Lung (tissue), 12 donors: ENCODE measurements around the gene ZBTB49. TPM values are rescaled to one million over a fixed set of nuclear protein-coding genes. Genes with fewer than 3 reads are reported as not detected.

Experiments
- ATAC-seq: fragments of 200-7000 bp; cut with Tn5 transposase; one replicate; pipeline ENCODE4 v1.9.1; 2020; ENCODE audit warnings: moderate number of reproducible peaks; ENCODE audit not compliant: insufficient read depth, low FRiP score
- DNase-seq, 3 donors: peaks; one replicate each; pipeline ENCODE4 v3.0.0-alpha.2; 2013 to 2017
- H3K27ac ChIP-seq, 2 donors: one replicate each; pipeline ENCODE4 v1.5.1; 2013; ENCODE audit warnings: mild to moderate bottlenecking in 2 of 2, moderate library complexity in 2 of 2, control low read depth in 1 of 2, inconsistent platforms in 1 of 2, low read depth in 1 of 2, low read length in 1 of 2
- H3K27me3 ChIP-seq, 3 donors: one replicate each; pipeline ENCODE4 v1.5.1; 2013; ENCODE audit warnings: low read length in 2 of 3; ENCODE audit not compliant: control insufficient read depth in 3 of 3, insufficient read depth in 3 of 3
- H3K36me3 ChIP-seq, 4 donors: one replicate each; pipeline ENCODE4 v1.5.1; 2013; ENCODE audit warnings: low read length in 4 of 4, mild to moderate bottlenecking in 1 of 4, moderate library complexity in 1 of 4; ENCODE audit not compliant: control insufficient read depth in 4 of 4, insufficient read depth in 4 of 4
- H3K4me1 ChIP-seq, 5 donors: one replicate each; pipeline ENCODE4 v1.5.1; 2013; ENCODE audit warnings: low read length in 5 of 5, mild to moderate bottlenecking in 2 of 5, moderate library complexity in 1 of 5; ENCODE audit not compliant: control insufficient read depth in 5 of 5, insufficient read depth in 5 of 5
- H3K4me3 ChIP-seq: one replicate; pipeline ENCODE4 v1.5.1; 2013; ENCODE audit warnings: mild to moderate bottlenecking, control low read depth, moderate library complexity
- H3K9ac ChIP-seq, 2 donors: one replicate each; pipeline ENCODE4 v1.5.1; 2013; ENCODE audit warnings: low read length in 2 of 2, control low read depth in 1 of 2; ENCODE audit not compliant: insufficient read depth in 1 of 2
- H3K9me3 ChIP-seq, 4 donors: one replicate each; pipeline ENCODE4 v1.5.1; 2013; ENCODE audit warnings: low read length in 3 of 4, mild to moderate bottlenecking in 1 of 4, moderate library complexity in 1 of 4; ENCODE audit not compliant: control insufficient read depth in 4 of 4, insufficient read depth in 3 of 4
- WGBS, 2 donors: extraction: QIAGEN DNeasy Blood & Tissue Kit; methylation state at CpG; one replicate each; pipeline ENCODE4 v1.1.7; 2013; 5-methylcytosine and 5-hydroxymethylcytosine counted together
- polyA plus RNA-seq, 2 donors: library from polyadenylated mRNA; stranded (reverse); fragments of 200-250 nt; gene quantifications; one replicate each; pipeline ENCODE4 v1.2.1, GENCODE V29; 2013
- total RNA-seq, 2 donors: library from RNA; depleted of rRNA in 1 of 2; stranded (reverse); fragments of >200 nt in 1 of 2; gene quantifications; one replicate each; pipeline ENCODE4 v1.2.1, GENCODE V29; 2014 to 2021
- TF ChIP-seq, protein P1 (sequence below): IDR thresholded peaks from 2 replicates; pipeline ENCODE4 v1.5.1; 2012; ENCODE audit warnings: mild to moderate bottlenecking; ENCODE audit errors: control extremely low read depth, extremely low read depth
- donor health status: control.
- donor health status: control.
- donor health status: Bipolar disorder and iron deficiency.
- donor health status: healthy.
- donor health status: DM: yes; HTN: yes; CAD: no.

Gene ZBTB49
- total and polyA plus RNA-seq, 4 donors: 1.8 to 9.0 (median 4.1) TPM

DNA sequence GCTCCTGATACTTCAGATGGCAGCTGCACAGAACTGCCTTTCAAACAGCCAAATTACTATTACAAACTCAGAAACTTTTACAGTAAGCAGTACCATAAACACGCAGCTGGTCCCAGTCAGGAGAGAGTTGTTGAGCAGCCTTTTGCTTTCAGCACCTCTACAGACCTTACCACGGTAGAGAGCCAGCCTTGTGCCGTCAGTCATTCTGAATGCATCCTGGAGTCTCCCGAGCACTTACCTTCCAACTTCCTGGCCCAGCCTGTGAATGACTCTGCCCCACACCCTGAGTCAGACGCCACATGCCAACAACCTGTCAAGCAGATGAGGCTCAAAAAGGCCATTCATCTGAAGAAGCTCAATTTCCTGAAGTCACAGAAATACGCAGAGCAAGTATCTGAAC, 12.4 kb downstream of the ZBTB49 start:
- ATAC-seq (no peak), DNase-seq (no peak)
- H3K36me3 ChIP-seq: peaks cover 4 to 32% (median 13%) of the 10 kb centered on the region in 4 donors
- no peak overlapping the region for H3K27ac ChIP-seq
- H3K9me3 ChIP-seq: no peaks in the 10 kb centered on the region
- H3K4me3 ChIP-seq: no peak overlapping the region
- no peak overlapping the region for H3K9ac ChIP-seq
- H3K4me1 ChIP-seq: no peaks in the 10 kb centered on the region
- TF ChIP-seq, protein P1, sequence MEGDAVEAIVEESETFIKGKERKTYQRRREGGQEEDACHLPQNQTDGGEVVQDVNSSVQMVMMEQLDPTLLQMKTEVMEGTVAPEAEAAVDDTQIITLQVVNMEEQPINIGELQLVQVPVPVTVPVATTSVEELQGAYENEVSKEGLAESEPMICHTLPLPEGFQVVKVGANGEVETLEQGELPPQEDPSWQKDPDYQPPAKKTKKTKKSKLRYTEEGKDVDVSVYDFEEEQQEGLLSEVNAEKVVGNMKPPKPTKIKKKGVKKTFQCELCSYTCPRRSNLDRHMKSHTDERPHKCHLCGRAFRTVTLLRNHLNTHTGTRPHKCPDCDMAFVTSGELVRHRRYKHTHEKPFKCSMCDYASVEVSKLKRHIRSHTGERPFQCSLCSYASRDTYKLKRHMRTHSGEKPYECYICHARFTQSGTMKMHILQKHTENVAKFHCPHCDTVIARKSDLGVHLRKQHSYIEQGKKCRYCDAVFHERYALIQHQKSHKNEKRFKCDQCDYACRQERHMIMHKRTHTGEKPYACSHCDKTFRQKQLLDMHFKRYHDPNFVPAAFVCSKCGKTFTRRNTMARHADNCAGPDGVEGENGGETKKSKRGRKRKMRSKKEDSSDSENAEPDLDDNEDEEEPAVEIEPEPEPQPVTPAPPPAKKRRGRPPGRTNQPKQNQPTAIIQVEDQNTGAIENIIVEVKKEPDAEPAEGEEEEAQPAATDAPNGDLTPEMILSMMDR: no peak
- H3K27me3 ChIP-seq: no peaks in the 10 kb centered on the region
- 73 to 75% methylated on average over 6 of the region's 6 CpGs for WGBS, 2 donors

DNA sequence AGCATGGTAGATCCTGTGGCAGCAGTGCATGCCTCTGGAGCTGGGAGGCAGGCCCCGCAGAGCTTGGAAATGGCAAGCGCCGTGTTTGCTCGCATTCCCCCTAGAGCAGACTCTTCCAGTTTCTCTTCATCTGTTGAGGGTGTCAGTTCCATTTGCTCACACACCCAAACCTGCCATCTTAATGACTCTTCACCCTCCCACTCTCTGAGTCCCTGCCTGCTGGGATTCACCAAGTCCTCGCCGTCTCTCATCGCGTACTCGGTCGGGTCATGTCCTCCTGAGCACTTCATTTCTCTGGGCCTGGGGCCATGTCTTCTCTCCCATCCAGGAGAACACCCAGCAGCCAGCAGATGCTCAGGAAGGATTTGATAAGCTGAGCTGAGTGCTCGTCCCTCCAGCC, 16.9 kb downstream of the ZBTB49 start:
- Histone ChIP-seq H3K27ac (no peak overlapping the region), H3K4me1 (no peaks in the 10 kb centered on the region), H3K4me3 (no peak overlapping the region), H3K27me3 (no peaks in the 10 kb centered on the region), H3K36me3 (peaks cover 3 to 29% (median 11%) of the 10 kb centered on the region in 4 donors), H3K9me3 (no peaks in the 10 kb centered on the region), H3K9ac (no peak overlapping the region)
- no peak for ATAC-seq
- no peak for DNase-seq
- WGBS, 2 donors: 96 to 98% methylated on average over 11 of the region's 11 CpGs
- TF ChIP-seq, protein P1: no peak

DNA sequence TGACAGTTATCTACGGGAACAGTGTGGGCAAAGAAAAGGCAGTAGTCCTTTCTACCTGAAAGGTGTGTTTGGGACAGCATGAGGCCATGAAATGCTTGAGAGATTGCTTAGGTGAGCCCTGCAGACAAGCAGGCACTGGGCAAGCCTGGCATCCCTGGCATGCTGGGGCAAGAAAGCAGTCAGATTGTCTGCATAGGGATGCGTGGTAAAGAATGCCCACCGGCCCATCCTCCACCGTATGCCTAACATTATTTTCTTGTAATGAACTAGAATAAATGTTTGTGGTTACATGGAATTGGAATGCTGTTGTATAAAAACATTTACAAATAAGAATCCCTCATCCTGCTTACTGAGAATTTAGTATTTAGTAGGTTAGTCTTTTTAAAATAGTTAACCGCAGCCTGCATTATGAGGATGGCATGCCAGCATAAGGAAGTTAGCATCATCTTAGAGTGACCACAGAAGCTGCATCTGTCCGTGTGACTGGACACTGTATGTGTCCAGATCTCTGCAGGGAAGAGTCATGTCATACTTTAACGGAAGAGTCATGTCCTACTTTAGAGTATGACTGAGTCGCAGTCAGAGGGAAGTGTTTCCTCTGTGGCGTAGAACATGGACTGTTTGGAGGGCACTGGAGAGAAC, 18.9 kb downstream of the ZBTB49 start:
- Histone ChIP-seq H3K27me3 (no peaks in the 10 kb centered on the region), H3K36me3 (peaks cover 0 to 30% (median 8%) of the 10 kb centered on the region in 4 donors), H3K9ac (no peak overlapping the region), H3K9me3 (no peaks in the 10 kb centered on the region), H3K4me3 (no peak overlapping the region), H3K4me1 (no peaks in the 10 kb centered on the region), H3K27ac (no peak overlapping the region)
- DNase-seq: no peak
- ATAC-seq: no peak
- WGBS, 2 donors: 93 to 94% methylated on average over 9 of the region's 9 CpGs
- TF ChIP-seq, protein P1: no peak

DNA sequence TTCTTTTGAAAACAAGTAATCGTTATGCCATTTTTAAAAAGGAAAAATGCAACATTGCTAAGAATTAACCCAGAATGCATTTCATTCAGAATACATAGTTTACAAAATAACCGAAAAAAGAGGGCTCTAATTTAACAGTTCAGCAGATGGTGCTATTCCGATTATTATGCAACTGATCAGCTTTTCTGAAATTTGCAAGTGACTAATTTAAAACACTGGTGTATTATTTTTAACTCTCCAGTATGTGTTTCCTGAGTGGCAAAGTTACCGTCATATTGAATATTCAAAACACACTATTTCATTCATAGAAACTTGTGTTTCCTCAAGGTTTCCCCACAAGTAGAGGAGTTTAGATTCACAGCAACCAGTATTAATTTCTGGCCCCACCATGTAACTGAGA, 21.1 kb downstream of the ZBTB49 start:
- ATAC-seq (no peak), DNase-seq (no peak)
- Histone ChIP-seq H3K27ac (no peak overlapping the region), H3K9me3 (no peaks in the 10 kb centered on the region), H3K36me3 (peaks cover 5 to 38% (median 13%) of the 10 kb centered on the region in 4 donors), H3K27me3 (no peaks in the 10 kb centered on the region), H3K9ac (no peak overlapping the region), H3K4me1 (no peaks in the 10 kb centered on the region), H3K4me3 (no peak overlapping the region)
- TF ChIP-seq, protein P1: no peak
- WGBS, 2 donors: 89 to 90% methylated on average over 4 of the region's 4 CpGs
